HepG2 (cell line): ENCODE measurements around the gene RSRC2. TPM values are rescaled to one million over a fixed set of nuclear protein-coding genes. Genes with fewer than 3 reads are reported as not detected.

Experiments used
- ATM ChIP-seq: fragments of 450-650 bp; IDR thresholded peaks from 2 replicates; pipeline ENCODE4 v1.7.1; 2017; ENCODE audit warnings: mild to moderate bottlenecking, borderline replicate concordance
- BCL6 ChIP-seq: IDR thresholded peaks from 2 replicates; pipeline ENCODE4 v1.6.1; 2016; ENCODE audit warnings: missing genetic modification reagents, missing compliant biosample characterization
- ELF4 ChIP-seq: sonication (generic); formaldehyde crosslinking; IDR thresholded peaks from 2 replicates; pipeline ENCODE4 v1.5.0; 2020; ENCODE audit warnings: missing genetic modification reagents, mild to moderate bottlenecking, moderate library complexity, borderline replicate concordance
- GATAD1 ChIP-seq: IDR thresholded peaks from 2 replicates; pipeline ENCODE4 v1.6.1; 2016; ENCODE audit warnings: missing genetic modification reagents, missing compliant biosample characterization
- HMG20A ChIP-seq: IDR thresholded peaks from 2 replicates; pipeline ENCODE4 v1.6.1; 2016; ENCODE audit warnings: borderline replicate concordance
- IKZF4 ChIP-seq: sonication (generic); formaldehyde crosslinking; IDR thresholded peaks from 2 replicates; pipeline ENCODE4 v1.5.1; 2020; ENCODE audit warnings: borderline replicate concordance, mild to moderate bottlenecking, low read depth, missing genetic modification reagents; ENCODE audit errors: not compliant biosample characterization
- LCORL ChIP-seq, 2 experiments: fragments of 450-650 bp in 1 of 2; sonication (generic) in 1 of 2; formaldehyde crosslinking in 1 of 2; IDR thresholded peaks; 2 replicates each; pipeline versions ENCODE4 v1.5.0 to v1.6.1; 2017 to 2020; ENCODE audit warnings: antibody characterized with exemption in 1 of 2, missing genetic modification reagents in 1 of 2
- SAFB2 ChIP-seq: sonication (generic); formaldehyde crosslinking; IDR thresholded peaks from 2 replicates; pipeline ENCODE4 v1.5.1; 2020; ENCODE audit warnings: missing genetic modification reagents, low read depth, mild to moderate bottlenecking, borderline replicate concordance
- SKI ChIP-seq: fragments of 450-650 bp; IDR thresholded peaks from one replicate; pipeline ENCODE4 v1.6.1; 2018; ENCODE audit warnings: mild to moderate bottlenecking; ENCODE audit not compliant: partially characterized antibody
- TBL1XR1 ChIP-seq: fragments of 150-350 bp; IDR thresholded peaks from 2 replicates; pipeline ENCODE4 v1.6.1; 2014; ENCODE audit warnings: borderline replicate concordance, low read length; ENCODE audit not compliant: partially characterized antibody
- ZBTB20 ChIP-seq: sonication (generic); formaldehyde crosslinking; IDR thresholded peaks from 2 replicates; pipeline ENCODE4 v1.8.1; 2023; ENCODE audit warnings: missing genetic modification reagents, low read depth, mild to moderate bottlenecking, borderline replicate concordance
- ZFP82 ChIP-seq: sonication (generic); formaldehyde crosslinking; IDR thresholded peaks from 2 replicates; pipeline ENCODE4 v1.5.1; 2020; ENCODE audit warnings: mild to moderate bottlenecking, missing genetic modification reagents, borderline replicate concordance
- ZNF33A ChIP-seq: sonication (generic); formaldehyde crosslinking; IDR thresholded peaks from 2 replicates; pipeline ENCODE4 v1.5.1; 2020; ENCODE audit warnings: missing genetic modification reagents, mild to moderate bottlenecking, moderate library complexity, borderline replicate concordance
- ZNF343 ChIP-seq: sonication (generic); formaldehyde crosslinking; IDR thresholded peaks from 2 replicates; pipeline ENCODE4 v1.4.0; 2020; ENCODE audit warnings: mild to moderate bottlenecking, missing genetic modification reagents
- ZNF468 ChIP-seq: sonication (generic); formaldehyde crosslinking; IDR thresholded peaks from 2 replicates; pipeline ENCODE4 v1.8.0; 2022; ENCODE audit warnings: mild to moderate bottlenecking, moderate library complexity, missing genetic modification reagents
- ZNF549 ChIP-seq: sonication (generic); formaldehyde crosslinking; IDR thresholded peaks from 2 replicates; pipeline ENCODE4 v1.5.0; 2020; ENCODE audit warnings: missing genetic modification reagents
- ZNF766 ChIP-seq: sonication (generic); formaldehyde crosslinking; IDR thresholded peaks from 2 replicates; pipeline ENCODE4 v1.5.0; 2020; ENCODE audit warnings: missing genetic modification reagents, borderline replicate concordance
- polyA plus RNA-seq, 8 experiments: library from polyadenylated mRNA; depleted of rRNA in 3 of 8; stranded (reverse) in 7 of 8; unstranded in 1 of 8; fragments of >200 nt; fragmentation: Illumina TruSeq in 4 of 8; extraction: Trizol in 4 of 8; gene quantifications; 2 replicates each; pipeline versions ENCODE4 v1.2.1 to v1.2.3, GENCODE V29; 2011 to 2016; ENCODE audit warnings: low read depth in 4 of 8, missing spikeins in 1 of 8, mixed read lengths in 1 of 8; ENCODE audit not compliant: insufficient read depth in 1 of 8
- total RNA-seq, 5 experiments: library from RNA; depleted of rRNA; stranded (reverse); fragments of >200 nt; fragmentation: Illumina TruSeq; extraction: Trizol; gene quantifications; 2 replicates each; pipeline ENCODE4 v1.2.3, GENCODE V29; 2016; ENCODE audit warnings: low read depth in 1 of 5
- TF ChIP-seq, protein P1 (sequence below): sonication (generic); formaldehyde crosslinking; IDR thresholded peaks from 2 replicates; pipeline ENCODE4 v1.5.1; 2020; ENCODE audit warnings: mild to moderate bottlenecking, missing genetic modification reagents, moderate library complexity
- TF ChIP-seq, protein P2 (sequence below): sonication (generic); formaldehyde crosslinking; IDR thresholded peaks from 2 replicates; pipeline ENCODE4 v1.4.0; 2020; ENCODE audit warnings: mild to moderate bottlenecking, missing genetic modification reagents
- TF ChIP-seq, protein P3 (sequence below): sonication (generic); formaldehyde crosslinking; IDR thresholded peaks from 2 replicates; pipeline ENCODE4 v1.4.0; 2020; ENCODE audit warnings: mild to moderate bottlenecking, low read depth, missing genetic modification reagents
- TF ChIP-seq, protein P4 (sequence below): sonication (generic); formaldehyde crosslinking; IDR thresholded peaks from 2 replicates; pipeline ENCODE4 v1.4.0; 2020; ENCODE audit warnings: missing genetic modification reagents
- TF ChIP-seq, protein P5 (sequence below): sonication (generic); formaldehyde crosslinking; IDR thresholded peaks from 2 replicates; pipeline ENCODE4 v1.4.0; 2020; ENCODE audit warnings: missing genetic modification reagents

Gene RSRC2
- total and polyA plus RNA-seq, 2 of the 13 experiments (the other 11 are each of a cell fraction or from before 2014, with no cell fraction given): 31.4 to 77.8 TPM

GRCh38 chr12:122489038-122489437 is 37.7 kb downstream of the RSRC2 start (continued):
- TF ChIP-seq ZNF766 (CRISPR knock-in tag) (no peak), ATM (no peak), HMG20A (CRISPR knock-in tag) (peak; percentile 91), ZNF343 (CRISPR knock-in tag) (no peak), SKI (peak; percentile 28), ZNF468 (CRISPR knock-in tag) (no peak), ZBTB20 (CRISPR knock-in tag) (peak; percentile 72; the same call in 1 of the 2 replicates), ZNF549 (CRISPR knock-in tag) (no peak), GATAD1 (CRISPR knock-in tag) (peak; percentile 46; the same call in 1 of the 2 replicates), ZFP82 (CRISPR knock-in tag) (no peak), SAFB2 (no peak), ELF4 (no peak), IKZF4 (CRISPR knock-in tag) (no peak), BCL6 (CRISPR knock-in tag) (peak; percentile 93), ZNF33A (CRISPR knock-in tag) (no peak; the same call in 1 of the 2 replicates), TBL1XR1 (no peak), LCORL (IDR thresholded peaks at IDR 0.05) (no peak), LCORL (CRISPR knock-in tag; IDR thresholded peaks at IDR 0.05) (peak; percentile 66)
- TF ChIP-seq, protein P1, sequence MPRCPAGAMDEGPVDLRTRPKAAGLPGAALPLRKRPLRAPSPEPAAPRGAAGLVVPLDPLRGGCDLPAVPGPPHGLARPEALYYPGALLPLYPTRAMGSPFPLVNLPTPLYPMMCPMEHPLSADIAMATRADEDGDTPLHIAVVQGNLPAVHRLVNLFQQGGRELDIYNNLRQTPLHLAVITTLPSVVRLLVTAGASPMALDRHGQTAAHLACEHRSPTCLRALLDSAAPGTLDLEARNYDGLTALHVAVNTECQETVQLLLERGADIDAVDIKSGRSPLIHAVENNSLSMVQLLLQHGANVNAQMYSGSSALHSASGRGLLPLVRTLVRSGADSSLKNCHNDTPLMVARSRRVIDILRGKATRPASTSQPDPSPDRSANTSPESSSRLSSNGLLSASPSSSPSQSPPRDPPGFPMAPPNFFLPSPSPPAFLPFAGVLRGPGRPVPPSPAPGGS (CRISPR knock-in tag): no peak
- TF ChIP-seq, protein P2, sequence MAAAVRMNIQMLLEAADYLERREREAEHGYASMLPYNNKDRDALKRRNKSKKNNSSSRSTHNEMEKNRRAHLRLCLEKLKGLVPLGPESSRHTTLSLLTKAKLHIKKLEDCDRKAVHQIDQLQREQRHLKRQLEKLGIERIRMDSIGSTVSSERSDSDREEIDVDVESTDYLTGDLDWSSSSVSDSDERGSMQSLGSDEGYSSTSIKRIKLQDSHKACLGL (CRISPR knock-in tag): no peak
- TF ChIP-seq, protein P3, sequence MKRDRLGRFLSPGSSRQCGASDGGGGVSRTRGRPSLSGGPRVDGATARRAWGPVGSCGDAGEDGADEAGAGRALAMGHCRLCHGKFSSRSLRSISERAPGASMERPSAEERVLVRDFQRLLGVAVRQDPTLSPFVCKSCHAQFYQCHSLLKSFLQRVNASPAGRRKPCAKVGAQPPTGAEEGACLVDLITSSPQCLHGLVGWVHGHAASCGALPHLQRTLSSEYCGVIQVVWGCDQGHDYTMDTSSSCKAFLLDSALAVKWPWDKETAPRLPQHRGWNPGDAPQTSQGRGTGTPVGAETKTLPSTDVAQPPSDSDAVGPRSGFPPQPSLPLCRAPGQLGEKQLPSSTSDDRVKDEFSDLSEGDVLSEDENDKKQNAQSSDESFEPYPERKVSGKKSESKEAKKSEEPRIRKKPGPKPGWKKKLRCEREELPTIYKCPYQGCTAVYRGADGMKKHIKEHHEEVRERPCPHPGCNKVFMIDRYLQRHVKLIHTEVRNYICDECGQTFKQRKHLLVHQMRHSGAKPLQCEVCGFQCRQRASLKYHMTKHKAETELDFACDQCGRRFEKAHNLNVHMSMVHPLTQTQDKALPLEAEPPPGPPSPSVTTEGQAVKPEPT (CRISPR knock-in tag): no peak
- TF ChIP-seq, protein P4, sequence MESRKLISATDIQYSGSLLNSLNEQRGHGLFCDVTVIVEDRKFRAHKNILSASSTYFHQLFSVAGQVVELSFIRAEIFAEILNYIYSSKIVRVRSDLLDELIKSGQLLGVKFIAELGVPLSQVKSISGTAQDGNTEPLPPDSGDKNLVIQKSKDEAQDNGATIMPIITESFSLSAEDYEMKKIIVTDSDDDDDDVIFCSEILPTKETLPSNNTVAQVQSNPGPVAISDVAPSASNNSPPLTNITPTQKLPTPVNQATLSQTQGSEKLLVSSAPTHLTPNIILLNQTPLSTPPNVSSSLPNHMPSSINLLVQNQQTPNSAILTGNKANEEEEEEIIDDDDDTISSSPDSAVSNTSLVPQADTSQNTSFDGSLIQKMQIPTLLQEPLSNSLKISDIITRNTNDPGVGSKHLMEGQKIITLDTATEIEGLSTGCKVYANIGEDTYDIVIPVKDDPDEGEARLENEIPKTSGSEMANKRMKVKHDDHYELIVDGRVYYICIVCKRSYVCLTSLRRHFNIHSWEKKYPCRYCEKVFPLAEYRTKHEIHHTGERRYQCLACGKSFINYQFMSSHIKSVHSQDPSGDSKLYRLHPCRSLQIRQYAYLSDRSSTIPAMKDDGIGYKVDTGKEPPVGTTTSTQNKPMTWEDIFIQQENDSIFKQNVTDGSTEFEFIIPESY (CRISPR knock-in tag): no peak
- TF ChIP-seq, protein P5, sequence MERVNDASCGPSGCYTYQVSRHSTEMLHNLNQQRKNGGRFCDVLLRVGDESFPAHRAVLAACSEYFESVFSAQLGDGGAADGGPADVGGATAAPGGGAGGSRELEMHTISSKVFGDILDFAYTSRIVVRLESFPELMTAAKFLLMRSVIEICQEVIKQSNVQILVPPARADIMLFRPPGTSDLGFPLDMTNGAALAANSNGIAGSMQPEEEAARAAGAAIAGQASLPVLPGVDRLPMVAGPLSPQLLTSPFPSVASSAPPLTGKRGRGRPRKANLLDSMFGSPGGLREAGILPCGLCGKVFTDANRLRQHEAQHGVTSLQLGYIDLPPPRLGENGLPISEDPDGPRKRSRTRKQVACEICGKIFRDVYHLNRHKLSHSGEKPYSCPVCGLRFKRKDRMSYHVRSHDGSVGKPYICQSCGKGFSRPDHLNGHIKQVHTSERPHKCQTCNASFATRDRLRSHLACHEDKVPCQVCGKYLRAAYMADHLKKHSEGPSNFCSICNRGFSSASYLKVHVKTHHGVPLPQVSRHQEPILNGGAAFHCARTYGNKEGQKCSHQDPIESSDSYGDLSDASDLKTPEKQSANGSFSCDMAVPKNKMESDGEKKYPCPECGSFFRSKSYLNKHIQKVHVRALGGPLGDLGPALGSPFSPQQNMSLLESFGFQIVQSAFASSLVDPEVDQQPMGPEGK: peak; percentile 21; the same call in 1 of the 2 replicates
